ENCODE results near the gene DCTD. TPM values are rescaled to one million over a fixed set of nuclear protein-coding genes. Genes with fewer than 3 reads are reported as not detected.

The DCTD gene
- total RNA-seq, 1 donor from 2014 or later = 93.4 TPM

- no peaks in the 10 kb centered on the region for H3K9me3 Mint-ChIP-seq
These were observed 22.4 kb downstream of the DCTD start for GRCh38 chr4:182894681-182895275.

GRCh38 chr4:182893474-182894080, 23.6 kb downstream of the DCTD start:
- H3K27ac ChIP-seq = no peak overlapping the region

More at GRCh38 chr4:182894681-182895275, 22.4 kb downstream of the DCTD start:
- H3K4me3 ChIP-seq = no peak overlapping the region
- H3K79me2 ChIP-seq (ENCODE audit: low read depth) = no peaks in the 10 kb centered on the region
- peaks cover 12% of the 10 kb centered on the region for H4K20me1 ChIP-seq (ENCODE audit: low read depth)
- H3K4me1 ChIP-seq = no peaks in the 10 kb centered on the region
- H3K27me3 Mint-ChIP-seq (ENCODE audit: insufficient read depth, low read depth) = no peaks in the 10 kb centered on the region
- H3K36me3 ChIP-seq = peaks cover 4% of the 10 kb centered on the region
- no peaks in the 10 kb centered on the region for H3K9me3 ChIP-seq (ENCODE audit: low read depth)
- no peaks in the 10 kb centered on the region for H3K27me3 ChIP-seq
- DNase-seq (ENCODE audit: low spot score) = no peak
- no peak overlapping the region for H3K9ac ChIP-seq
- H2AFZ ChIP-seq (replicated peaks) = no peak overlapping the region
- no peak overlapping the region for H3K27ac ChIP-seq
- no peaks in the 10 kb centered on the region for H3F3A ChIP-seq (ENCODE audit: low read depth)
- no peak overlapping the region for H3K4me3 Mint-ChIP-seq
- no peak overlapping the region for H3K4me2 ChIP-seq
- peaks cover 2% of the 10 kb centered on the region for H3K4me1 Mint-ChIP-seq
- no peak for TF ChIP-seq EZH2 (IDR thresholded peaks at IDR 0.05)
- no peak for TF ChIP-seq EZH2phosphoT487 (IDR thresholded peaks at IDR 0.05)
- no peak for TF ChIP-seq CTCF (IDR thresholded peaks at IDR 0.05)
- peak overlapping the region; percentile 88 for H3K27ac Mint-ChIP-seq
- peaks cover 41% of the 10 kb centered on the region for H3K36me3 Mint-ChIP-seq

GRCh38 chr4:182893047-182893446, 24.1 kb downstream of the DCTD start:
- Mint-ChIP-seq H3K9me3 (no peaks in the 10 kb centered on the region), H3K36me3 (peaks cover 46% of the 10 kb centered on the region)

More at GRCh38 chr4:182893474-182894080, 23.6 kb downstream of the DCTD start:
- peaks cover 4% of the 10 kb centered on the region for H3K36me3 ChIP-seq
- no peaks in the 10 kb centered on the region for H3K9me3 ChIP-seq (ENCODE audit: low read depth)
- H3K4me1 Mint-ChIP-seq = peaks cover 2% of the 10 kb centered on the region
- no peaks in the 10 kb centered on the region for H3K4me1 ChIP-seq
- TF ChIP-seq CTCF (IDR thresholded peaks at IDR 0.05) = no peak
- TF ChIP-seq EZH2phosphoT487 (IDR thresholded peaks at IDR 0.05) = no peak
- TF ChIP-seq EZH2 (IDR thresholded peaks at IDR 0.05) = no peak
- H3K9ac ChIP-seq = no peak overlapping the region
- H3K27me3 Mint-ChIP-seq (ENCODE audit: insufficient read depth, low read depth) = no peaks in the 10 kb centered on the region
- no peak overlapping the region for H2AFZ ChIP-seq (replicated peaks)
- H3K36me3 Mint-ChIP-seq = peaks cover 43% of the 10 kb centered on the region
- H4K20me1 ChIP-seq (ENCODE audit: low read depth) = peaks cover 11% of the 10 kb centered on the region
- no peaks in the 10 kb centered on the region for H3K9me3 Mint-ChIP-seq
- H3K27ac Mint-ChIP-seq = no peak overlapping the region
- no peaks in the 10 kb centered on the region for H3F3A ChIP-seq (ENCODE audit: low read depth)
- no peak overlapping the region for H3K4me2 ChIP-seq
- H3K27me3 ChIP-seq = no peaks in the 10 kb centered on the region
- no peaks in the 10 kb centered on the region for H3K79me2 ChIP-seq (ENCODE audit: low read depth)
- DNase-seq (ENCODE audit: low spot score) = no peak
- H3K4me3 ChIP-seq = no peak overlapping the region
- no peak overlapping the region for H3K4me3 Mint-ChIP-seq

More at GRCh38 chr4:182893047-182893446, 24.1 kb downstream of the DCTD start:
- Histone ChIP-seq H3K79me2 (ENCODE audit: low read depth) (no peaks in the 10 kb centered on the region), H3K36me3 (peaks cover 6% of the 10 kb centered on the region), H3K4me2 (no peak overlapping the region), H4K20me1 (ENCODE audit: low read depth) (peaks cover 6% of the 10 kb centered on the region), H3K4me1 (no peaks in the 10 kb centered on the region), H3K27ac (no peak overlapping the region), H2AFZ (replicated peaks) (no peak overlapping the region), H3K27me3 (no peaks in the 10 kb centered on the region), H3K9ac (no peak overlapping the region), H3F3A (ENCODE audit: low read depth) (no peaks in the 10 kb centered on the region), H3K9me3 (ENCODE audit: low read depth) (no peaks in the 10 kb centered on the region), H3K4me3 (no peak overlapping the region)
- Mint-ChIP-seq H3K27me3 (ENCODE audit: insufficient read depth, low read depth) (no peaks in the 10 kb centered on the region), H3K4me1 (no peaks in the 10 kb centered on the region), H3K27ac (no peak overlapping the region), H3K4me3 (no peak overlapping the region)
- TF ChIP-seq EZH2 (IDR thresholded peaks at IDR 0.05) (no peak), CTCF (IDR thresholded peaks at IDR 0.05) (no peak), EZH2phosphoT487 (IDR thresholded peaks at IDR 0.05) (no peak)
- DNase-seq (ENCODE audit: low spot score) = no peak
